Activated T-cell treated with anti-CD3 and anti-CD28 coated beads for 48 hours (primary cell): ENCODE measurements around the gene LRRC3.

Experiments used
- DNase-seq: peaks from one replicate; pipeline ENCODE4 v3.0.0-alpha.2; 2020; ENCODE audit warnings: low read depth

Gene LRRC3

GRCh38 chr21:44458971-44459711, 3.8 kb downstream of the LRRC3 start:
- no peak for DNase-seq

- no peak for DNase-seq
Measured at GRCh38 chr21:44459712-44460440, 4.6 kb downstream of the LRRC3 start.

- no peak for DNase-seq
Measured at GRCh38 chr21:44460441-44460755, 5.1 kb downstream of the LRRC3 start.

GRCh38 chr21:44461005-44461404, 5.7 kb downstream of the LRRC3 start:
- no peak for DNase-seq

- no peak for DNase-seq
Measured at GRCh38 chr21:44461464-44462001, 6.2 kb downstream of the LRRC3 start.

- DNase-seq = no peak
Measured at GRCh38 chr21:44462086-44462833, 7.0 kb downstream of the LRRC3 start.

- no peak for DNase-seq
Measured at GRCh38 chr21:44462834-44463200, 7.5 kb downstream of the LRRC3 start.

GRCh38 chr21:44463724-44464123, 8.4 kb downstream of the LRRC3 start:
- no peak for DNase-seq

- no peak for DNase-seq
Measured at GRCh38 chr21:44464351-44464750, 9.0 kb downstream of the LRRC3 start.

GRCh38 chr21:44466351-44466954, 11.1 kb downstream of the LRRC3 start:
- no peak for DNase-seq

- no peak for DNase-seq
Measured at GRCh38 chr21:44466996-44467858, 11.9 kb downstream of the LRRC3 start.

GRCh38 chr21:44467859-44468195, 12.5 kb downstream of the LRRC3 start:
- DNase-seq = no peak

GRCh38 chr21:44471341-44471740, 16.0 kb downstream of the LRRC3 start:
- no peak for DNase-seq

GRCh38 chr21:44471996-44472395, 16.7 kb downstream of the LRRC3 start:
- no peak for DNase-seq

- no peak for DNase-seq
Measured at GRCh38 chr21:44473915-44474555, 18.7 kb downstream of the LRRC3 start.

- DNase-seq = no peak
Measured at GRCh38 chr21:44475266-44475845, 20.0 kb downstream of the LRRC3 start.

GRCh38 chr21:44477131-44477530, 21.8 kb downstream of the LRRC3 start:
- DNase-seq = no peak

GRCh38 chr21:44477712-44478111, 22.4 kb downstream of the LRRC3 start:
- no peak for DNase-seq

- DNase-seq = no peak
Measured at GRCh38 chr21:44478124-44478800, 23.0 kb downstream of the LRRC3 start.

GRCh38 chr21:44478801-44479167, 23.5 kb downstream of the LRRC3 start:
- DNase-seq = no peak
